Measurements from ENCODE around the gene P4HA1. TPM values are rescaled to one million over a fixed set of nuclear protein-coding genes. Genes with fewer than 3 reads are reported as not detected.
A peak's percentile ranks its signal among the peaks of the same experiment; 100 is the strongest.

Gene P4HA1
- total and polyA plus RNA-seq, 9 of the 15 experiments (the other 6 are each of a cell fraction or from before 2014, with no cell fraction given) = 20.2 to 177 (median 28.6) TPM

GRCh38 chr10:73110345-73110849, 13.7 kb upstream of the P4HA1 start, which contains the start of gene NUDT13 (continued):
- TF ChIP-seq, protein P1, sequence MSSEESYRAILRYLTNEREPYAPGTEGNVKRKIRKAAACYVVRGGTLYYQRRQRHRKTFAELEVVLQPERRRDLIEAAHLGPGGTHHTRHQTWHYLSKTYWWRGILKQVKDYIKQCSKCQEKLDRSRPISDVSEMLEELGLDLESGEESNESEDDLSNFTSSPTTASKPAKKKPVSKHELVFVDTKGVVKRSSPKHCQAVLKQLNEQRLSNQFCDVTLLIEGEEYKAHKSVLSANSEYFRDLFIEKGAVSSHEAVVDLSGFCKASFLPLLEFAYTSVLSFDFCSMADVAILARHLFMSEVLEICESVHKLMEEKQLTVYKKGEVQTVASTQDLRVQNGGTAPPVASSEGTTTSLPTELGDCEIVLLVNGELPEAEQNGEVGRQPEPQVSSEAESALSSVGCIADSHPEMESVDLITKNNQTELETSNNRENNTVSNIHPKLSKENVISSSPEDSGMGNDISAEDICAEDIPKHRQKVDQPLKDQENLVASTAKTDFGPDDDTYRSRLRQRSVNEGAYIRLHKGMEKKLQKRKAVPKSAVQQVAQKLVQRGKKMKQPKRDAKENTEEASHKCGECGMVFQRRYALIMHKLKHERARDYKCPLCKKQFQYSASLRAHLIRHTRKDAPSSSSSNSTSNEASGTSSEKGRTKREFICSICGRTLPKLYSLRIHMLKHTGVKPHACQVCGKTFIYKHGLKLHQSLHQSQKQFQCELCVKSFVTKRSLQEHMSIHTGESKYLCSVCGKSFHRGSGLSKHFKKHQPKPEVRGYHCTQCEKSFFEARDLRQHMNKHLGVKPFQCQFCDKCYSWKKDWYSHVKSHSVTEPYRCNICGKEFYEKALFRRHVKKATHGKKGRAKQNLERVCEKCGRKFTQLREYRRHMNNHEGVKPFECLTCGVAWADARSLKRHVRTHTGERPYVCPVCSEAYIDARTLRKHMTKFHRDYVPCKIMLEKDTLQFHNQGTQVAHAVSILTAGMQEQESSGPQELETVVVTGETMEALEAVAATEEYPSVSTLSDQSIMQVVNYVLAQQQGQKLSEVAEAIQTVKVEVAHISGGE (CRISPR knock-in tag; IDR thresholded peaks at IDR 0.05) = peak in 1 of 3 experiments; percentile 95; a peak in 2 of 6 replicates
- TF ChIP-seq FOXK1 (CRISPR knock-in tag; IDR thresholded peaks at IDR 0.05; ENCODE audit: borderline replicate concordance) (no peak), CBX3 (IDR thresholded peaks at IDR 0.05; ENCODE audit: borderline replicate concordance in 1 of 2, low read length in 2 of 2) (peak in 1 of 2 experiments; percentile 76; a peak in 2 of 3 replicates), ZNF79 (CRISPR knock-in tag; IDR thresholded peaks at IDR 0.05; ENCODE audit: low read depth) (no peak), PHTF2 (CRISPR knock-in tag; IDR thresholded peaks at IDR 0.05) (no peak), HCFC1 (IDR thresholded peaks at IDR 0.05; ENCODE audit: low read depth, low read length) (peak; percentile 100), ARNT (IDR thresholded peaks at IDR 0.05) (peak; percentile 63 to 90; a peak in 3 of 4 replicates), ELF1 (tag; IDR thresholded peaks at IDR 0.05) (peak; percentile 100), ETV1 (tag; conservative IDR thresholded peaks at IDR 0.05; ENCODE audit: low read depth) (peak; percentile 74), ZFP1 (CRISPR knock-in tag; IDR thresholded peaks at IDR 0.05) (no peak), STAT6 (CRISPR knock-in tag; IDR thresholded peaks at IDR 0.05) (no peak), TARDBP (IDR thresholded peaks at IDR 0.05) (no peak), CBX8 (IDR thresholded peaks at IDR 0.05; ENCODE audit: borderline replicate concordance, extremely low read depth, low read depth, low read length, poor library complexity, severe bottlenecking) (no peak), PRMT5 (CRISPR knock-in tag; IDR thresholded peaks at IDR 0.05) (no peak), NFRKB (IDR thresholded peaks at IDR 0.05; ENCODE audit: low read depth) (no peak)
- TF ChIP-seq, protein P2, sequence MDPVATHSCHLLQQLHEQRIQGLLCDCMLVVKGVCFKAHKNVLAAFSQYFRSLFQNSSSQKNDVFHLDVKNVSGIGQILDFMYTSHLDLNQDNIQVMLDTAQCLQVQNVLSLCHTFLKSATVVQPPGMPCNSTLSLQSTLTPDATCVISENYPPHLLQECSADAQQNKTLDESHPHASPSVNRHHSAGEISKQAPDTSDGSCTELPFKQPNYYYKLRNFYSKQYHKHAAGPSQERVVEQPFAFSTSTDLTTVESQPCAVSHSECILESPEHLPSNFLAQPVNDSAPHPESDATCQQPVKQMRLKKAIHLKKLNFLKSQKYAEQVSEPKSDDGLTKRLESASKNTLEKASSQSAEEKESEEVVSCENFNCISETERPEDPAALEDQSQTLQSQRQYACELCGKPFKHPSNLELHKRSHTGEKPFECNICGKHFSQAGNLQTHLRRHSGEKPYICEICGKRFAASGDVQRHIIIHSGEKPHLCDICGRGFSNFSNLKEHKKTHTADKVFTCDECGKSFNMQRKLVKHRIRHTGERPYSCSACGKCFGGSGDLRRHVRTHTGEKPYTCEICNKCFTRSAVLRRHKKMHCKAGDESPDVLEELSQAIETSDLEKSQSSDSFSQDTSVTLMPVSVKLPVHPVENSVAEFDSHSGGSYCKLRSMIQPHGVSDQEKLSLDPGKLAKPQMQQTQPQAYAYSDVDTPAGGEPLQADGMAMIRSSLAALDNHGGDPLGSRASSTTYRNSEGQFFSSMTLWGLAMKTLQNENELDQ (CRISPR knock-in tag; IDR thresholded peaks at IDR 0.05; ENCODE audit: borderline replicate concordance) = no peak
- TF ChIP-seq, protein P3, sequence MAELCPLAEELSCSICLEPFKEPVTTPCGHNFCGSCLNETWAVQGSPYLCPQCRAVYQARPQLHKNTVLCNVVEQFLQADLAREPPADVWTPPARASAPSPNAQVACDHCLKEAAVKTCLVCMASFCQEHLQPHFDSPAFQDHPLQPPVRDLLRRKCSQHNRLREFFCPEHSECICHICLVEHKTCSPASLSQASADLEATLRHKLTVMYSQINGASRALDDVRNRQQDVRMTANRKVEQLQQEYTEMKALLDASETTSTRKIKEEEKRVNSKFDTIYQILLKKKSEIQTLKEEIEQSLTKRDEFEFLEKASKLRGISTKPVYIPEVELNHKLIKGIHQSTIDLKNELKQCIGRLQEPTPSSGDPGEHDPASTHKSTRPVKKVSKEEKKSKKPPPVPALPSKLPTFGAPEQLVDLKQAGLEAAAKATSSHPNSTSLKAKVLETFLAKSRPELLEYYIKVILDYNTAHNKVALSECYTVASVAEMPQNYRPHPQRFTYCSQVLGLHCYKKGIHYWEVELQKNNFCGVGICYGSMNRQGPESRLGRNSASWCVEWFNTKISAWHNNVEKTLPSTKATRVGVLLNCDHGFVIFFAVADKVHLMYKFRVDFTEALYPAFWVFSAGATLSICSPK (IDR thresholded peaks at IDR 0.05; ENCODE audit: borderline replicate concordance) = no peak
